H9 (cell line): Measurements from ENCODE around the gene CDC5L. TPM values are rescaled to one million over a fixed set of nuclear protein-coding genes. Genes with fewer than 3 reads are reported as not detected.

ENCODE experiments used
- DNase-seq: peaks from one replicate; pipeline ENCODE4 v3.0.0-alpha.2; 2017
- H2AFZ ChIP-seq: one replicate; pipeline ENCODE4 v1.6.1; 2013; ENCODE audit warnings: mild to moderate bottlenecking, low read length, control low read depth, moderate library complexity
- H2AK5ac ChIP-seq: 2 replicates; pipeline ENCODE4 v1.6.1; 2013; ENCODE audit warnings: low read length, control low read depth, mixed read lengths; ENCODE audit not compliant: insufficient read length
- H2BK120ac ChIP-seq: one replicate; pipeline ENCODE4 v1.6.1; 2013; ENCODE audit warnings: low read depth, mild to moderate bottlenecking, low read length, control low read depth, inconsistent platforms; ENCODE audit not compliant: poor library complexity, severe bottlenecking
- H2BK12ac ChIP-seq: 2 replicates; pipeline ENCODE4 v1.6.1; 2013; ENCODE audit warnings: low read length, control low read depth, mixed read lengths, low read depth; ENCODE audit not compliant: insufficient read length
- H2BK15ac ChIP-seq: 2 replicates; pipeline ENCODE4 v1.6.1; 2013; ENCODE audit warnings: low read depth, low read length, control low read depth
- H2BK20ac ChIP-seq: one replicate; pipeline ENCODE4 v1.6.1; 2013; ENCODE audit warnings: low read depth, mild to moderate bottlenecking, low read length, control low read depth, inconsistent platforms; ENCODE audit not compliant: poor library complexity, severe bottlenecking
- H2BK5ac ChIP-seq: 2 replicates; pipeline ENCODE4 v1.6.1; 2013; ENCODE audit warnings: low read length, control low read depth, mixed read lengths; ENCODE audit not compliant: insufficient read length
- H3K14ac ChIP-seq: 2 replicates; pipeline ENCODE4 v1.6.1; 2013; ENCODE audit warnings: low read length, control low read depth; ENCODE audit not compliant: insufficient read depth
- H3K18ac ChIP-seq: 2 replicates; pipeline ENCODE4 v1.6.1; 2013; ENCODE audit warnings: low read depth, mild to moderate bottlenecking, mixed read lengths, low read length, control low read depth; ENCODE audit not compliant: insufficient read length
- H3K23ac ChIP-seq: 2 replicates; pipeline ENCODE4 v1.6.1; 2013; ENCODE audit warnings: low read length, control low read depth, mixed read lengths, low read depth; ENCODE audit not compliant: insufficient read length
- H3K23me2 ChIP-seq: 2 replicates; pipeline ENCODE4 v1.6.1; 2013; ENCODE audit warnings: low read depth, mild to moderate bottlenecking, mixed read lengths, low read length, control low read depth; ENCODE audit not compliant: insufficient read length, poor library complexity, severe bottlenecking
- H3K27ac ChIP-seq: 2 replicates; pipeline ENCODE4 v1.5.1; 2013; ENCODE audit warnings: low read length, control low read depth, mixed read lengths, low read depth; ENCODE audit not compliant: insufficient read length
- H3K27me3 ChIP-seq: 2 replicates; pipeline ENCODE4 v1.6.1; 2013; ENCODE audit warnings: low read length, control low read depth, inconsistent platforms; ENCODE audit not compliant: insufficient read depth
- H3K4ac ChIP-seq: 2 replicates; pipeline ENCODE4 v1.6.1; 2013; ENCODE audit warnings: low read depth, mild to moderate bottlenecking, control low read depth, inconsistent platforms, low read length, moderate library complexity
- H3K4me1 ChIP-seq: 2 replicates; pipeline ENCODE4 v1.6.1; 2013; ENCODE audit warnings: low read length, control low read depth, inconsistent platforms; ENCODE audit not compliant: insufficient read depth
- H3K4me2 ChIP-seq: 2 replicates; pipeline ENCODE4 v1.6.1; 2013; ENCODE audit warnings: low read length, control low read depth, mixed read lengths; ENCODE audit not compliant: insufficient read length, insufficient read depth
- H3K56ac ChIP-seq: 2 replicates; pipeline ENCODE4 v1.6.1; 2013; ENCODE audit warnings: low read depth, mild to moderate bottlenecking, mixed read lengths, low read length, control low read depth; ENCODE audit not compliant: insufficient read length
- H3K79me1 ChIP-seq: 2 replicates; pipeline ENCODE4 v1.6.1; 2013; ENCODE audit warnings: low read depth, mild to moderate bottlenecking, moderate library complexity, low read length, control low read depth, inconsistent platforms; ENCODE audit not compliant: insufficient read depth, poor library complexity, severe bottlenecking
- H3K79me2 ChIP-seq: 2 replicates; pipeline ENCODE4 v1.6.1; 2013; ENCODE audit warnings: low read length, control low read depth, inconsistent platforms; ENCODE audit not compliant: insufficient read depth
- H3K9ac ChIP-seq: 2 replicates; pipeline ENCODE4 v1.6.1; 2013; ENCODE audit warnings: low read length, control low read depth, mixed read lengths; ENCODE audit not compliant: insufficient read length; ENCODE audit errors: extremely low read depth
- H3K9me3 ChIP-seq: one replicate; pipeline ENCODE4 v1.6.1; 2013; ENCODE audit warnings: low read depth, low read length, inconsistent platforms; ENCODE audit not compliant: control insufficient read depth
- H3T11ph ChIP-seq: one replicate; pipeline ENCODE4 v1.6.1; 2013; ENCODE audit warnings: mild to moderate bottlenecking, low read length, control low read depth, inconsistent platforms
- H4K20me1 ChIP-seq: one replicate; pipeline ENCODE4 v1.6.1; 2013; ENCODE audit not compliant: control insufficient read depth, insufficient read length, insufficient read depth
- H4K5ac ChIP-seq: 2 replicates; pipeline ENCODE4 v1.6.1; 2013; ENCODE audit warnings: low read depth, mild to moderate bottlenecking, mixed read lengths, low read length, control low read depth; ENCODE audit not compliant: insufficient read length
- H4K8ac ChIP-seq: replicated peaks from 2 replicates; pipeline ENCODE4 v1.6.1; 2013; ENCODE audit warnings: low read length, control low read depth, mixed read lengths, low read depth; ENCODE audit not compliant: insufficient read length
- H4K91ac ChIP-seq: 2 replicates; pipeline ENCODE4 v1.6.1; 2013; ENCODE audit warnings: low read depth, mild to moderate bottlenecking, moderate library complexity, mixed read lengths, low read length, control low read depth; ENCODE audit not compliant: insufficient read length
- H3K27ac Mint-ChIP-seq, 3 experiments: 2 replicates in 2 of 3; 3 replicates in 1 of 3; pipeline ENCODE4 v1.8.0; 2020 to 2021; ENCODE audit warnings: mixed read lengths in 3 of 3, mild to moderate bottlenecking in 1 of 3, moderate library complexity in 1 of 3
- H3K27me3 Mint-ChIP-seq: 2 replicates; pipeline ENCODE4 v1.8.0; 2021; ENCODE audit warnings: low read depth, mild to moderate bottlenecking, moderate library complexity, mixed read lengths
- H3K36me3 Mint-ChIP-seq, 3 experiments: 2 replicates in 2 of 3; 3 replicates in 1 of 3; pipeline ENCODE4 v1.8.0; 2020 to 2021; ENCODE audit warnings: low read depth in 3 of 3, mixed read lengths in 3 of 3; ENCODE audit not compliant: insufficient read depth in 1 of 3
- H3K4me1 Mint-ChIP-seq, 2 experiments: 2 replicates each; pipeline ENCODE4 v1.8.0; 2020; ENCODE audit warnings: mixed read lengths in 2 of 2
- H3K4me3 Mint-ChIP-seq, 2 experiments: 2 replicates in 1 of 2; 3 replicates in 1 of 2; pipeline ENCODE4 v1.8.0; 2020 to 2021; ENCODE audit warnings: mild to moderate bottlenecking in 2 of 2, mixed read lengths in 2 of 2, moderate library complexity in 1 of 2
- H3K9me3 Mint-ChIP-seq, 2 experiments: 2 replicates in 1 of 2; 3 replicates in 1 of 2; pipeline ENCODE4 v1.8.0; 2020; ENCODE audit warnings: mild to moderate bottlenecking in 2 of 2, mixed read lengths in 2 of 2, moderate library complexity in 1 of 2
- CTCF ChIP-seq: fragments of 200-600 bp; sonication (generic); conservative IDR thresholded peaks from 3 replicates; pipeline ENCODE4 v1.8.0; 2021; ENCODE audit warnings: antibody characterized with exemption, mild to moderate bottlenecking
- WGBS: extraction: QIAGEN DNeasy Blood & Tissue Kit; methylation state at CpG from one replicate; pipeline ENCODE4 v1.1.7; 2013; ENCODE audit warnings: missing lambda C conversion rate, low lambda C conversion rate, mixed read lengths; ENCODE audit not compliant: insufficient read length; ENCODE audit errors: extremely low coverage; 5-methylcytosine and 5-hydroxymethylcytosine counted together
- total RNA-seq: library from RNA; stranded (reverse); gene quantifications from 2 replicates; pipeline ENCODE4 v1.2.1, GENCODE V29; 2021

Gene CDC5L
- total RNA-seq, 1 experiment from 2014 or later = 34.3 TPM

- H3K4me1 ChIP-seq = peaks cover 4% of the 10 kb centered on the region; the same call in 1 of the 2 replicates
- no peaks in the 10 kb centered on the region for H3K9me3 ChIP-seq
- Mint-ChIP-seq H3K36me3 (no peaks in the 10 kb centered on the region), H3K4me3 (no peak overlapping the region), H3K27me3 (peaks cover 2% of the 10 kb centered on the region), H3K9me3 (no peaks in the 10 kb centered on the region), H3K4me1 (peaks cover 25 to 30% of the 10 kb centered on the region in 2 experiments), H3K27ac (no peak overlapping the region)
- no peak overlapping the region for H2BK120ac ChIP-seq
- H2BK15ac ChIP-seq = no peak overlapping the region
- no CpG with 5 or more reads among the region's 6 CpGs for WGBS
- H3K27ac ChIP-seq = no peak overlapping the region
- H3K23me2 ChIP-seq = no peaks in the 10 kb centered on the region
- H3K23ac ChIP-seq = no peak overlapping the region
- no peaks in the 10 kb centered on the region for H3K27me3 ChIP-seq
- H3K14ac ChIP-seq = no peak overlapping the region
- no peak overlapping the region for H2AFZ ChIP-seq
- no peak overlapping the region for H3K9ac ChIP-seq
- no peak overlapping the region for H3K18ac ChIP-seq
- H2BK5ac ChIP-seq = no peak overlapping the region
- no peak overlapping the region for H3K4ac ChIP-seq
- DNase-seq = no peak
- H4K5ac ChIP-seq = no peak overlapping the region
- H2BK20ac ChIP-seq = no peak overlapping the region
- H3T11ph ChIP-seq = no peak overlapping the region
- no peak overlapping the region for H4K8ac ChIP-seq
- H3K79me1 ChIP-seq = no peaks in the 10 kb centered on the region
- no peaks in the 10 kb centered on the region for H4K20me1 ChIP-seq
- no peak overlapping the region for H2AK5ac ChIP-seq
- no peak overlapping the region for H3K56ac ChIP-seq
- TF ChIP-seq CTCF = no peak
- no peak overlapping the region for H3K4me2 ChIP-seq
- H2BK12ac ChIP-seq = no peak overlapping the region
- no peaks in the 10 kb centered on the region for H3K79me2 ChIP-seq
- no peak overlapping the region for H4K91ac ChIP-seq
Measured at GRCh38 chr6:44489910-44490604, 102.6 kb downstream of the CDC5L start.
